Gastrocnemius medialis (tissue), 4 donors: ENCODE results near the gene CCDC171.

Source experiments
- CTCF ChIP-seq, 5 experiments: fragments of 450-650 bp in 3 of 5; fragments of 200-600 bp in 2 of 5; sonication (generic) in 2 of 5; IDR thresholded peaks in 4 of 5; conservative IDR thresholded peaks in 1 of 5; 1 replicate in 4 of 5; 2 replicates in 1 of 5; pipeline ENCODE4 v1.5.1; 2016 to 2019; ENCODE audit warnings: antibody characterized with exemption in 5 of 5, mild to moderate bottlenecking in 3 of 5, moderate library complexity in 3 of 5
- POLR2A ChIP-seq, 2 donors: fragments of 450-650 bp; IDR thresholded peaks; one replicate each; pipeline ENCODE4 v1.6.1; 2017; ENCODE audit warnings: antibody characterized with exemption in 2 of 2, mild to moderate bottlenecking in 2 of 2, moderate library complexity in 2 of 2

DNA sequence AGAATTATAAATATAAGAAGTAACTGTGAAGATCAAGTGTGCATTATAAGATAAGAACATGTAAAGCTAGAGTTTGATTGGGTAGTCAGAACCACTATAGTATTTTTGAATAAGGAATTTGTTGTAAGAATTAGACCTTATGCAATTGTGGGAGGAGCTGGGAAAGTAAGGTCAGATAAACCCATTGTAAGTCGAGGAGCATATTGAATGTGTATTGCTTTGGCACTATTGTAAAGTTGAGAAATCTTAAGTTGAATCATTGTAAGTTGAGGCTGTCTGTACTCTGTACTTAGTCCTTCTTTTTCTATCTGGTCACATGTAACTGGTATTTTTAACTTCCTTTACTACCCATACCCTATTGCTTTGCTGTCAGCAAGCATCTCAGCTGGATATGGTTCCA lies 158.7 kb downstream of the CCDC171 start:
- TF ChIP-seq CTCF (IDR thresholded peaks at IDR 0.05 in 4 of 5, conservative IDR thresholded peaks at IDR 0.05 in 1 of 5) = no peak
- TF ChIP-seq POLR2A (IDR thresholded peaks at IDR 0.05) = no peak
